Mucosa of gallbladder (tissue), 1 donor: ENCODE data around the gene TGM4. TPM values are rescaled to one million over a fixed set of nuclear protein-coding genes. Genes with fewer than 3 reads are reported as not detected.

ENCODE experiments used
- DNase-seq: peaks from one replicate; pipeline ENCODE4 v3.0.0-alpha.2; 2020; ENCODE audit warnings: low spot score
- total RNA-seq: library from RNA; stranded (reverse); gene quantifications from one replicate; pipeline ENCODE4 v1.2.1, GENCODE V29; 2021
- donor health status: DM: no; HTN: no; CAD: no.

The TGM4 gene
- total RNA-seq, 1 donor from 2014 or later: not detected

- no peak for DNase-seq
These were observed 80.6 kb downstream of the TGM4 start for GRCh38 chr3:44954962-44955361.

GRCh38 chr3:44955917-44956316, 81.5 kb downstream of the TGM4 start:
- no peak for DNase-seq

- DNase-seq: no peak
These were observed 83.6 kb downstream of the TGM4 start for GRCh38 chr3:44957986-44958385.

- no peak for DNase-seq
These were observed 84.0 kb downstream of the TGM4 start for GRCh38 chr3:44958386-44958785.

- DNase-seq: no peak
These were observed 86.1 kb downstream of the TGM4 start for GRCh38 chr3:44960387-44961026.

- no peak for DNase-seq
These were observed 87.5 kb downstream of the TGM4 start for GRCh38 chr3:44961888-44962287.

- no peak for DNase-seq
These were observed 88.4 kb downstream of the TGM4 start for GRCh38 chr3:44962621-44963393.

- DNase-seq: no peak
These were observed 89.3 kb downstream of the TGM4 start for GRCh38 chr3:44963571-44964325.

Other genes with a start within 250 kb of the TGM4 start
- 17.5 TPM for gene ZNF197, start 249.6 kb upstream of the TGM4 start, total RNA-seq
- 8.4 TPM for gene ZNF35, start 225.9 kb upstream of the TGM4 start, total RNA-seq
- 5.5 TPM for gene ZNF502, start 161.9 kb upstream of the TGM4 start, total RNA-seq
- gene ZNF501, start 145.0 kb upstream of the TGM4 start, total RNA-seq: 5.6 TPM
- gene KIAA1143, start 113.0 kb upstream of the TGM4 start, total RNA-seq: 25.8 TPM
- 1.7 TPM for gene KIF15, start 112.8 kb upstream of the TGM4 start, total RNA-seq
- 22.0 TPM for gene TMEM42, start 12.7 kb upstream of the TGM4 start, total RNA-seq
- 72.4 TPM for gene ZDHHC3, start 101.6 kb downstream of the TGM4 start, total RNA-seq
- 24.7 TPM for gene EXOSC7, start 101.6 kb downstream of the TGM4 start, total RNA-seq
- gene CLEC3B, start 151.7 kb downstream of the TGM4 start, total RNA-seq: 42.9 TPM